Activated effector memory CD4-positive, alpha-beta T cell treated with anti-CD3 and anti-CD28 coated beads, Interleukin-2, amount 50 U/mL, for 16 hours (primary cell): Measurements from ENCODE around the gene KLHL13.
"Not testable (repeated sequence)": the region's sequence is repeated elsewhere in the genome, so short reads cannot be mapped to it uniquely, and the experiment has no call there.

ENCODE experiments used
- DNase-seq: peaks from one replicate; pipeline ENCODE4 v3.0.0-alpha.2; 2020

Gene KLHL13, protein sequence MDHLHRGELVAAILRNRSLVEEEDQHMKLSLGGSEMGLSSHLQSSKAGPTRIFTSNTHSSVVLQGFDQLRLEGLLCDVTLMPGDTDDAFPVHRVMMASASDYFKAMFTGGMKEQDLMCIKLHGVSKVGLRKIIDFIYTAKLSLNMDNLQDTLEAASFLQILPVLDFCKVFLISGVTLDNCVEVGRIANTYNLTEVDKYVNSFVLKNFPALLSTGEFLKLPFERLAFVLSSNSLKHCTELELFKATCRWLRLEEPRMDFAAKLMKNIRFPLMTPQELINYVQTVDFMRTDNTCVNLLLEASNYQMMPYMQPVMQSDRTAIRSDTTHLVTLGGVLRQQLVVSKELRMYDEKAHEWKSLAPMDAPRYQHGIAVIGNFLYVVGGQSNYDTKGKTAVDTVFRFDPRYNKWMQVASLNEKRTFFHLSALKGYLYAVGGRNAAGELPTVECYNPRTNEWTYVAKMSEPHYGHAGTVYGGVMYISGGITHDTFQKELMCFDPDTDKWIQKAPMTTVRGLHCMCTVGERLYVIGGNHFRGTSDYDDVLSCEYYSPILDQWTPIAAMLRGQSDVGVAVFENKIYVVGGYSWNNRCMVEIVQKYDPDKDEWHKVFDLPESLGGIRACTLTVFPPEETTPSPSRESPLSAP

GRCh38 chrX:118116713-118117550, at the start of gene KLHL13:
Gene KLHL13 (minus strand): TSS chrX:118116810. CDS start chrX:118028473, 88,337 bp downstream.
- DNase-seq, result no peak

DNA sequence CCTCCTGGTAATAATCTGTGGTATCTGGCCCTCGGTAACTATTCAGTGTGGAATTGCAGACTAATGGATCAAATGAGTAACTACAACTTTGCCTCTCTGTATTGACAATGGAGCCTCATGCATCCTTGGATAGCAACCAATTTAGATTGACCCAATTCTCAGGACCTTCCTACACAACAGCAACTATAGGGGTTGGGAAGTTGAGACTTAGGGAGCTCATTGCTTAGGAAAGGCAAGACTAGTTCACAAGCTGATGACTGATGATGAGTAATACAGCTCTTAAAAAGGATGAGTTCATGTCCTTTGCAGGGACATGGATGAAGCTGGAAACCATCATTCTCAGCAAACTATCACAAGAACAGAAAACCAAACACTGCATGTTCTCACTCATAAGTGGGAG, 47.5 kb upstream of the KLHL13 start:
- no peak for DNase-seq

DNA sequence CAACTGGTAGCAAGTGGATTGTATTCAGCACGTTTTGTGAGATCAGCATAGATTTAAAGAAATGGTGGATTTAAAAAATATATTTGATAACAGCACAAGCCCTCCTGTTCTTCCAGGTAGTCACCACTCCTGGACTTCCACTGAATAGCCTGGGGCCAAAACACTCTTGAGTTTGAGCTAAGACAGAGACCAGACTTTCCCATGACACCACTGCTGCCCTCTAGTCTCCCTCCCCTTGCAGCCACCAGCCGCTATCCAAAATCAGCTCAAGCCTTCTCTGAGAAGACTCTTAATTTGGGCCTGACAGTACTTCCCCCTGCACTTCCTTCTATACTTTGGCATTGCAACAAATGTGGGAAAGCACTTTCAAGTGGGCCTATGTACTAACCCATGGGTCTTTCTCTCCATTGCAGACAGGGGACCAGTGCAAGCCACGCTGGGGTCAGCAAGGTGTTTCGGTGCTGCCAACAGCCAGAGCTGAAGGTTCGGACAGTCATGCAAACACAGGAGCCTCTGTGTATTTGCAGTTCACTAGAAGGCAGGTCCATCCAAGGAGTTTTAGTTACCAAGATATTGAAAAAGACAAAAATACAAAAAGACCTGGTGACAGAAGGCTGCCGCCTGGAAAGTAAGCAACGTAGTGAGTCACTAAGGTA, 40.5 kb upstream of the KLHL13 start:
- no peak for DNase-seq

GRCh38 chrX:118156254-118156952, 39.8 kb upstream of the KLHL13 start:
- no peak for DNase-seq

- DNase-seq, result no peak
Observed at GRCh38 chrX:118153270-118153669, 36.7 kb upstream of the KLHL13 start.

DNA sequence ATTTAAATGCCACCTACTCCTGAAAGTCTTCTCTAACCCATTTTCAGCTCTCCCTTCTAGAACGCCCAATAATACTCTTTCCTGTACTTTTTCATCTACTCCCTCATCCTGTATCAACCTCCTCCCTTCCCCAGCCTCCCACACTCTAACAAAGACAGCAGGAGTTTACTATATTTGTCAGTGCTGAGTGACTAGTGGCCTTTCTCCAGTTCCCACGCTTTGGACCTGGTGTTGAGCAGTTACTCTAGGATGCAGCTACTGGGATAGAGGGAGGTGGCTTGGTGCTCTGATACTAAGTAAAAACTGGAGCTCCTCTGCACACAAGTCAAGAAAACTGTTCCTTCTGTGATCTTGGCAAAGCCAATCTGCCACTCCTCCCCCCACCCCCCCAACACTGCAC, 36.1 kb upstream of the KLHL13 start:
- DNase-seq, result no peak

GRCh38 chrX:118148737-118149136, 32.1 kb upstream of the KLHL13 start:
- DNase-seq, result no peak

GRCh38 chrX:118147771-118148170, 31.2 kb upstream of the KLHL13 start:
- not testable (repeated sequence) for DNase-seq

- no peak for DNase-seq
Observed at GRCh38 chrX:118143578-118143977, 27.0 kb upstream of the KLHL13 start.

DNA sequence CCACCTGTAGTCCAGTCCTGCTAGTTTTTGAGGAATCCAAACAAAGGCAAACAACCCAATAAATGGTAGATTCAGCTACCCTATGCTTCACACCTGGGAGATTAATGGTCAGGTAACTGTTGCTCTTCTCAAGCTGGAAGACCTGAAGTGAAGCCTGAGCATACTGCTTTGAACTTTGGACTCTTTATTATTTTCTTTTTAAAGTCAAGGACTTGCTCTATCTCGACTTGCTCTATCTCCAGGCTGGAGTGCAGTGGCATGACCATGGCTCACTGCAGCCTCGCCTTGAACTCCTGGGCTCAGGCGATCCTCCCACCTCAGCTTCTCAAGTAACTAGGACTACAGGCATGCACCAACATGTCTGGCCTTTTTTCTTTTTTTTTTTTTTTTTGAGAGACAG, 14.7 kb upstream of the KLHL13 start:
- DNase-seq, result no peak

DNA sequence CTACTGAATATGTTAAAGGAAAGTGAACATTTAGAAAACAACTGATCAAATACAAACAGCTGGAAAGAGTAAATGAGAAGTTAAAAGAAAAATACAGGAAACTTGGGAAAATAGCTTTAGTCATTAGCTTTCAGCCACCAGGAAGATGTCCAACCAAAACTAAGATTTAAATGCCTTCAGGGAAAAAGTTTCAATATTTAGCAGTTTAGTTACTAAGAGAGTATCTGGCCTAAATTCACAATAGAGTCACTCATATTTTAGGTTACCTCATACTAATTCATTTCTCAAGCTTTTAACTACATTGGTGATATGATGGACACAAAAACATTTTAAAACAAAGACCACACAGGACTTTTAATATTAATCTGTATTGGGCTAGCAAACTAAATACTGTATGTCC, 13.1 kb upstream of the KLHL13 start:
- no peak for DNase-seq

- no peak for DNase-seq
Observed at GRCh38 chrX:118128724-118129123, 12.1 kb upstream of the KLHL13 start.

- no peak for DNase-seq
Observed at GRCh38 chrX:118126286-118126685, 9.7 kb upstream of the KLHL13 start.

DNA sequence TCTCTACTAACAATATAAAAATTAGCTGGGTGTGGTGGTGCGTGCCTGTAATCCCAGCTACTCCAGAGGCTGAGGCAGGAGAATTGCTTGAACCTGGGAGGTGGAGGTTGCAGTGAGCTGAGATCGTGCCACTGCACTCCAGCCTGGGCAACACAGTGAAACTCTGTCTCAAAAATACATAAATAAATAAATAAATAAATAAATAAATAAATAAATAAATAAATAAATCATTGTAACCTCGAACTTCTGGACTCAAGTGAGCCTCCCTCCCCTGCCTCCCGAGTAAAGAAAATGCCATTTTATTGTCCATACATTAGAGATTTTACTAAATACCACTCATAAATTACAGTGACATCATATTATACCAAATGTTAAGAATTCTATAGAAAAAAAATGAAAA, 7.6 kb upstream of the KLHL13 start:
- DNase-seq, result not testable (repeated sequence)

DNA sequence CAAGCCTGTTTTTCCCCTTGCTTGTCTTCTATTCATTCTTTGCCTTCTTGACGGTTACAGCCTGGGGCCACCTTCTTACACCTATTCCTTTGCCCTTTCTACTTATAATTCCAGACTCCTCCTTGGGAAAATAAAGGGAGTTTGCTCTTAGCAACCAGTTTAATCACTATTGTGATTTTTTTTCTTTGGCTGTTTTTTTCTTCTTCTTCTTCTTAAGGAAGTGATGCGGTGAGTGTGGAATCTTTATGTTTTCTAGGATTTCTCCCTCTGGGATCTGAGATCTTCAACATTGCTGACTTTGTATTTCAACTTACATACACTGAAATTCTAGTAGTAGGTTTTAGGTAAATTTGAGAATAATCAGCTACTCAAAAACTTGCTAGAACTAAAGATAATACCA, 1.1 kb upstream of the KLHL13 start:
- DNase-seq, result no peak

GRCh38 chrX:118115953-118116712, 477 bp downstream of the KLHL13 start:
- DNase-seq, result no peak

DNA sequence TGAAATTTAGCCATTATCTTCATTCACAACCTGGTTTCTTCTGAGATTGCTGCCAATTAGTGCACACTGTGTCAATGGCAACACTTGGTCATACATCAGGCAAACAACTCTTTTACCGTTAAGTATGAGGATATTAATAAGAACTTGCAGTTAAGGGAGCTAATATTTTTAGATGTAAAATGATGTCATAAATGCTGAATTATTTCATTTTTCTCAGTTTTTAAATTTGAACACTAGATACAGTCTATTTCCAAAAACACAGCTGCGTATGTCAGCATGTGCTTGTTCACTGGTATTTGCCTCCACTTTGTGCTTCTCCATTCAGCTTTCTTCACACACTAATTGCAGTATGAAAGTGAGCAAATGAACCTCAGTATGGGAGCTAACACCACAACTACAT, 1.6 kb downstream of the KLHL13 start:
- no peak for DNase-seq

DNA sequence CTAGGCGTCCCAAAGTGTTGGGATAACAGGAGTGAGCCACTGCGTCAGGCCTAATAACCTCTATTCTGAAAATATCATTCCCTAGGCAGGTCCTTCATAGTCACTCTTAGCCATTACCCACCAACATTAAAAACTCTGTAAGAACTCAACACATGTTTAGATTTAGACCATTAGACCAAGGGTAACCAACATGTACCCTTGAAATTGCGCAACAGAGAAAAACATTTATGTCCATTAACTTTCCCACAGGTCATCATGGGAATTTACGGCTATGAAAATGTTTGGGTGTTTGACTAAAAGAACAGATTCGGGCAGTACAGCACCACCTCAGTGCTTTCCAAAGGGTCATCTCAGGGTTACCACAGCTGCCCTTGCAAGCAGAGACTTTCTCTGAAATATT, 7.5 kb downstream of the KLHL13 start:
- no peak for DNase-seq

- no peak for DNase-seq
Observed at GRCh38 chrX:118108304-118108703, 8.3 kb downstream of the KLHL13 start.

- DNase-seq, result no peak
Observed at GRCh38 chrX:118100091-118100490, 16.5 kb downstream of the KLHL13 start.

DNA sequence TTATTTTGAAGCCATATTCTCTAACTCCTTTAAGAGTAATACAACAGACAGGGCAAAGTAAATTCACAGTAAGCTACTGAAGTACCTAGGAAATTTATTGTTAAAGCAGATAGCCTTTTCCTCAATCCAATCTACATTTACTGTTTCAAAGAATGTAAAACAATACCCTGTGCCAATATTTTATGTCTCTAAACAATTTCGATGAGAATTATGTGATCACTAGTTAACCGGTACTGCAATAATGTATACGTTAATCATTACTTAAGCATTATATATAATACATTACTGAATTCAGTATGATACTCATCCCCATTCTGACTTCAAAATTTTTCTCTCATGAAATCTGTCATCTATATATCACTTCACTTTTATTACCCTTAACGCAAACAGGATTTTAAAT, 28.5 kb downstream of the KLHL13 start:
- DNase-seq, result no peak

DNA sequence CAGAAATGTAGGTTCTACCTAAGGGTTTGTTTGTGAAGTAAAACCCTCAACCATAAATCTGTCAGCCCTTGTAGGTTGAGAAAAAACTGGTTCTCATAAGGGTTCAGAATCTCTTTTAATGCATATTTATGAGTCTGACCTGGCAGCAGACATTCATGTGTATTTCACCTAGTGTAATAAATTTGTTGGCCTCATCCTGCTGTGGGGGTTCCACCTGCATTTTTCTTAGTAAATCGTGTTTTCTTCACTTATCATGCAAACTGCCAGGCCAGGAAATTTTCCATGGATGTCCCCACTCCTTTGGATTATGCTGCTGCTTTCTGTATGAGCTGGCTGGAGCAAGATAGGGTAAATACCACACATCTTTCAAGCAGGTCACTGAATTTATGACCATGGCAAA, 42.4 kb downstream of the KLHL13 start:
- no peak for DNase-seq
